DOHH2 (cell line): ENCODE measurements around the gene PYGO2.

Source experiments
- CTCF ChIP-seq: fragments of 200-600 bp; sonication (generic); IDR thresholded peaks from one replicate; pipeline ENCODE4 v1.5.1; 2014; ENCODE audit warnings: antibody characterized with exemption, mild to moderate bottlenecking, low read depth, low read length; ENCODE audit not compliant: poor library complexity, severe bottlenecking
- EZH2phosphoT487 ChIP-seq: fragments of 200-600 bp; sonication (generic); IDR thresholded peaks from 2 replicates; pipeline ENCODE4 v1.6.1; 2017; ENCODE audit warnings: borderline replicate concordance, mild to moderate bottlenecking, antibody characterized with exemption, low read length, moderate library complexity, mixed read lengths

GRCh38 chr1:154956544-154956941 is 5.0 kb downstream of the PYGO2 start:
- no peak for TF ChIP-seq CTCF
- TF ChIP-seq EZH2phosphoT487: no peak
